ENCODE results near the gene RNF207. TPM values are rescaled to one million over a fixed set of nuclear protein-coding genes. Genes with fewer than 3 reads are reported as not detected.
A peak's percentile ranks its signal among the peaks of the same experiment; 100 is the strongest.

Gene RNF207
- total RNA-seq, 1 experiment from 2014 or later = 4.9 TPM

DNA sequence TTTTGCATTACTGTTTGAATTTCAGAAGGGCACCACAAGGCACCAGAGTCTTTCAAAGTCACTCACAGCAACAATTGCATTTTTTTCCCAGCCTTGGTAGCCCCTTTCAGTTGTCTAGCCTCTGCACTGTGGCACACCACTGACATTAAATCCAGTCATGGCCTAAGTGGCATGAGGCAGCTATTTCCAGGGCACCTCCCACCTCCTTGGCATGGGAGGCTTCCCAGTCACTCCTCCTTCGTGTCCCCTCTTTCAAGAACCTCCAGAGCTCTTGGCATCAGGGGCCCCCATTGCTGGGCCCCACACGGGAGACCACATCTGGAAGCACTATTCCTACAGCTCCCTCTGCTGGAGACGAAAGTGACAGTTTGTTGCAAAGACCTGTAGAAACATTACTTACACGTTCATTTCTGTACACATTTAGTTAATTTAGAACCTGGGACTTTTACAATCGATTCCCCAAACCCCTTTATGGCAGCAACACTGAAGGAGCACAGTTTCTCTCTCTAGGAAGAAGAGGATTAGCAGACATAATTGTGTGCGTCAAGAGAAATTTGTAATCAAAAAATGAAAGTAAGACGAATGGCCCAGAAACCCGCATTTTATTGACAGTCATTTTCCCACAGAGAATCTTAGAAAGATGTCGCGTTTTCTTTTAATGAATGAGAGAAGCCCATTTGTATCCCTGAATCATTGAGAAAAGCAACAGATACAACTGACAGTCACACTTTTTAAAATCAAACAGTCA is 20.1 kb upstream of the RNF207 start:
- H2AFZ ChIP-seq (ENCODE audit: low read length) = no peak overlapping the region
- H2BK15ac ChIP-seq (ENCODE audit: low read depth, low read length) = no peak overlapping the region
- peaks cover 4% of the 10 kb centered on the region; the same call in 1 of the 2 replicates for H3K4me1 ChIP-seq (ENCODE audit: insufficient read depth, low read length)
- TF ChIP-seq, protein P1, sequence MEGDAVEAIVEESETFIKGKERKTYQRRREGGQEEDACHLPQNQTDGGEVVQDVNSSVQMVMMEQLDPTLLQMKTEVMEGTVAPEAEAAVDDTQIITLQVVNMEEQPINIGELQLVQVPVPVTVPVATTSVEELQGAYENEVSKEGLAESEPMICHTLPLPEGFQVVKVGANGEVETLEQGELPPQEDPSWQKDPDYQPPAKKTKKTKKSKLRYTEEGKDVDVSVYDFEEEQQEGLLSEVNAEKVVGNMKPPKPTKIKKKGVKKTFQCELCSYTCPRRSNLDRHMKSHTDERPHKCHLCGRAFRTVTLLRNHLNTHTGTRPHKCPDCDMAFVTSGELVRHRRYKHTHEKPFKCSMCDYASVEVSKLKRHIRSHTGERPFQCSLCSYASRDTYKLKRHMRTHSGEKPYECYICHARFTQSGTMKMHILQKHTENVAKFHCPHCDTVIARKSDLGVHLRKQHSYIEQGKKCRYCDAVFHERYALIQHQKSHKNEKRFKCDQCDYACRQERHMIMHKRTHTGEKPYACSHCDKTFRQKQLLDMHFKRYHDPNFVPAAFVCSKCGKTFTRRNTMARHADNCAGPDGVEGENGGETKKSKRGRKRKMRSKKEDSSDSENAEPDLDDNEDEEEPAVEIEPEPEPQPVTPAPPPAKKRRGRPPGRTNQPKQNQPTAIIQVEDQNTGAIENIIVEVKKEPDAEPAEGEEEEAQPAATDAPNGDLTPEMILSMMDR (conservative IDR thresholded peaks at IDR 0.05) = peak; percentile 76
- no peak overlapping the region for H3K27ac ChIP-seq (ENCODE audit: insufficient read length, low read depth, low read length)
- H4K91ac ChIP-seq (ENCODE audit: insufficient read length, low read depth, low read length) = no peak overlapping the region
- H3K18ac ChIP-seq (ENCODE audit: insufficient read length, low read depth, low read length) = no peak overlapping the region
- peak overlapping the region; percentile 15 for H3K4me2 ChIP-seq (ENCODE audit: insufficient read depth, insufficient read length, low read length)
- no peak overlapping the region for H2BK5ac ChIP-seq (ENCODE audit: insufficient read length, low read length)
- no peak overlapping the region for H2BK12ac ChIP-seq (ENCODE audit: insufficient read length, low read depth, low read length)
- no peak overlapping the region for H2AK5ac ChIP-seq (ENCODE audit: insufficient read length, low read length)
- H3K27me3 ChIP-seq (ENCODE audit: insufficient read depth, low read length) = no peaks in the 10 kb centered on the region; the same call in 1 of the 2 replicates
- H2BK20ac ChIP-seq (ENCODE audit: low read depth, low read length, poor library complexity, severe bottlenecking) = no peak overlapping the region
- no peak overlapping the region for H4K5ac ChIP-seq (ENCODE audit: insufficient read length, low read depth, low read length)
- H3K56ac ChIP-seq (ENCODE audit: insufficient read length, low read depth, low read length) = no peak overlapping the region
- H3K23me2 ChIP-seq (ENCODE audit: insufficient read length, low read depth, low read length, poor library complexity, severe bottlenecking) = no peaks in the 10 kb centered on the region
- Mint-ChIP-seq H3K27ac (peak overlapping the region in 1 of 3 experiments; percentile 32; a peak in 1 of 7 replicates), H3K27me3 (ENCODE audit: low read depth) (peaks cover 29% of the 10 kb centered on the region), H3K4me3 (no peak overlapping the region; a peak in 2 of 5 replicates), H3K4me1 (peaks cover 37 to 43% of the 10 kb centered on the region in 2 experiments), H3K36me3 (ENCODE audit: insufficient read depth in 1 of 3, low read depth in 3 of 3) (peaks cover 28 to 60% (median 42%) of the 10 kb centered on the region in 3 experiments; a peak in 6 of 7 replicates), H3K9me3 (no peaks in the 10 kb centered on the region)
- WGBS (ENCODE audit: extremely low coverage, insufficient read length, low lambda C conversion rate) = no CpG with 5 or more reads among the region's 10 CpGs
- no peak overlapping the region for H3K4ac ChIP-seq (ENCODE audit: low read depth, low read length)
- H3K9me3 ChIP-seq (ENCODE audit: control insufficient read depth, low read depth, low read length) = no peaks in the 10 kb centered on the region
- H4K8ac ChIP-seq (replicated peaks; ENCODE audit: insufficient read length, low read depth, low read length) = no peak overlapping the region
- H3T11ph ChIP-seq (ENCODE audit: low read length) = no peak overlapping the region
- no peak overlapping the region for H3K14ac ChIP-seq (ENCODE audit: insufficient read depth, low read length)
- H3K79me2 ChIP-seq (ENCODE audit: insufficient read depth, low read length) = peaks cover 5% of the 10 kb centered on the region; the same call in 1 of the 2 replicates
- H3K23ac ChIP-seq (ENCODE audit: insufficient read length, low read depth, low read length) = no peak overlapping the region
- no peaks in the 10 kb centered on the region for H4K20me1 ChIP-seq (ENCODE audit: control insufficient read depth, insufficient read depth, insufficient read length)
- no peak overlapping the region for H3K9ac ChIP-seq (ENCODE audit: extremely low read depth, insufficient read length, low read length)
- H2BK120ac ChIP-seq (ENCODE audit: low read depth, low read length, poor library complexity, severe bottlenecking) = no peak overlapping the region
- peak; percentile 62 for DNase-seq
- H3K79me1 ChIP-seq (ENCODE audit: insufficient read depth, low read depth, low read length, poor library complexity, severe bottlenecking) = peaks cover 4% of the 10 kb centered on the region
